Stimulated activated CD4-positive, alpha-beta T cell treated with anti-CD3 and anti-CD28 coated beads, TNF-alpha, amount 100 ng/mL, for 48 hours (primary cell): Measurements from ENCODE around the gene AMOTL1.
"Not testable (repeated sequence)": the region's sequence is repeated elsewhere in the genome, so short reads cannot be mapped to it uniquely, and the experiment has no call there.

Source experiments
- DNase-seq, 3 donors: peaks; one replicate each; pipeline ENCODE4 v3.0.0-alpha.2; 2020; ENCODE audit warnings: low read depth in 3 of 3

The AMOTL1 gene

GRCh38 chr11:94791942-94792341 is 23.8 kb downstream of the AMOTL1 start:
- DNase-seq = not testable (repeated sequence)

- no peak for DNase-seq
Measured at GRCh38 chr11:94792451-94792850, 24.3 kb downstream of the AMOTL1 start.

- DNase-seq = no peak
Measured at GRCh38 chr11:94793002-94793401, 24.8 kb downstream of the AMOTL1 start.

GRCh38 chr11:94793822-94794221 is 25.7 kb downstream of the AMOTL1 start:
- no peak for DNase-seq

- no peak for DNase-seq
Measured at GRCh38 chr11:94794287-94795168, 26.4 kb downstream of the AMOTL1 start.

GRCh38 chr11:94795476-94796189 is 27.5 kb downstream of the AMOTL1 start:
- DNase-seq = no peak

- no peak for DNase-seq
Measured at GRCh38 chr11:94796190-94796580, 28.0 kb downstream of the AMOTL1 start.

- DNase-seq = no peak
Measured at GRCh38 chr11:94796863-94797262, 28.7 kb downstream of the AMOTL1 start.

- no peak for DNase-seq
Measured at GRCh38 chr11:94799726-94800125, 31.6 kb downstream of the AMOTL1 start.

GRCh38 chr11:94800414-94800813 is 32.3 kb downstream of the AMOTL1 start:
- no peak for DNase-seq

GRCh38 chr11:94801866-94802460 is 33.8 kb downstream of the AMOTL1 start:
- DNase-seq = no peak

GRCh38 chr11:94802501-94802900 is 34.3 kb downstream of the AMOTL1 start:
- DNase-seq = no peak

- no peak for DNase-seq
Measured at GRCh38 chr11:94803491-94803890, 35.3 kb downstream of the AMOTL1 start.

- no peak for DNase-seq
Measured at GRCh38 chr11:94804874-94805273, 36.7 kb downstream of the AMOTL1 start.

GRCh38 chr11:94806014-94806413 is 37.9 kb downstream of the AMOTL1 start:
- DNase-seq = no peak

- no peak for DNase-seq
Measured at GRCh38 chr11:94806419-94806818, 38.3 kb downstream of the AMOTL1 start.

- no peak for DNase-seq
Measured at GRCh38 chr11:94809251-94809650, 41.1 kb downstream of the AMOTL1 start.

- DNase-seq = not testable (repeated sequence)
Measured at GRCh38 chr11:94812724-94813720, 44.9 kb downstream of the AMOTL1 start.

GRCh38 chr11:94814272-94814976 is 46.3 kb downstream of the AMOTL1 start:
- DNase-seq = no peak

- DNase-seq = no peak
Measured at GRCh38 chr11:94815705-94816344, 47.7 kb downstream of the AMOTL1 start.
